ENCODE measurements around the gene ZNF593OS.

ZNF593OS gene

DNA sequence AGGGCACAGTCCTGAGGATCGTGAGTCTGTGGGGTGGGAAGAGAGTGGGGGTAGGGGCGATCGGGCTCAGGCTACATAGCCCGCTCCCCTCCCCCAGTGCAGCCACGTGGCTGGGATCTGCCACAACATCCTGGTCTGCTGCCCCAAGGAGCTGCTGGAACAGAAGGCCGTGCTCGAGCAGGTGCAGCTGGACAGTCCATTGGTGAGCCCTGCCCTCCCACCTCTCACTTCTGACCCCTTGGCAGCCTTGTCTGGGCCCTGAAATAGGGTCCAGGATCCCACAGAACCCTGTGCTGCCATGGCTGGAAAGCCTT lies 10.7 kb upstream of the ZNF593OS start:
- no peak for DNase-seq

DNA sequence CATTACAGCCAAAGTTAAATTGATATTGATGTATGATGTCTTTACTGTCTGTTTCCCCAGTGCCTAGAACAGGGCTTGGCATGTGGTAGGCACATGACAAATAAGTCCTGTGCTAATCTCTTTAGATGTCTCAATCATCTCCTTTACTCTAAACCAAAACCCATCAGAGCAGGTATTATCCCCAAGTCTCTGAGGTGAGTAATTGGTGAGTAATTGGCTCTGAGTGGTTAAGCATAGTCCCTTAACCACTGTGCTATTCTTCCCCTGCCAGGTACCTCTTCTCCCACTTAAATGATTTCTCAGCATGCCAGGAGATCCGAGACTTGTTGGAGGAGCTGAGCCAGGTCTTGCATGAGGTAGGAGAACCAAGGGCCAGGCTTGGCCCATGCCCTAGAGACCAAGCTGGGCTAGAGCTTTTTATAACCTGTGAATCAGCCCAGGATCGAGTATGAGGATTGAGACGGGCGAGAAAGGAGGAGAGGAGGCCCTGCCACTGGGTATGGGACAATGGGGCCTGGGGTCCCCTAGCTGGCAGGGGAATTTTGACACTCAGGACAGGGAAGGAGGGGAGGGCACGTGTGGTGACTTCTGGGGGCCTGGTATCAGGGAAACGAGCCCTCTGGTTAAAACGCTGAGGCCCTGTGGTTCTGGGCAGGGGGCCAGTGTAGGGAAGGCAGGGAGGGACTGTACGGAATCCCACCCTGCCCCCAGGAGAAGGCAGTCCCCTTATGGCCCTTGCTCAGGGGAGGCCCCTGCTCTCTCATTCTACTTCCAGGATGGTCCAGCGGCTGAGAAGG lies 10.2 kb upstream of the ZNF593OS start:
- DNase-seq: no peak

DNA sequence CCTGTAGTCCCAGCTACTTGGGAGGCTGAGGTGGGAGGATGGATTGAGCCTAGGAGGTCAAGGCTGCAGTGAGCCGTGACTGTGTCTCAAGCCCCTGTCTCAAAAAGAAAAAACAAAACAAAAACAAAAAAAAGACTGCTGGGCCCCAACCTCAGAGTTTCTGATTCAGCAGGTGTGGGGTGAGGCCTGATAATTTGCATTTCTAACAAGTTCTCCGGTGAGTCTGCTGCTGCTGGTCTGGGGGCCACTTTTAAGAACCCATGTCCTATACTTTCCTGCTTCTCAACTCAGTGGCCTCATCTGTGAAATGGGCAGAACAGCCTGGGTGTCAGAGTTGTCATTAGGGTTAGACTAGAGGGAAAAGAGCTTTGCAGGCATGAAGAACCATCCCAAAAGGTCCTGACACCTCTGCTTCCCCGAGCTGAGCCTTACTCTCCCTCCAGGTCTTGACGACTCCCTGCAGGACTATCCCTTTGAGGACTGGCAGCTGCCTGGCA lies 8.4 kb upstream of the ZNF593OS start:
- DNase-seq: no peak

DNA sequence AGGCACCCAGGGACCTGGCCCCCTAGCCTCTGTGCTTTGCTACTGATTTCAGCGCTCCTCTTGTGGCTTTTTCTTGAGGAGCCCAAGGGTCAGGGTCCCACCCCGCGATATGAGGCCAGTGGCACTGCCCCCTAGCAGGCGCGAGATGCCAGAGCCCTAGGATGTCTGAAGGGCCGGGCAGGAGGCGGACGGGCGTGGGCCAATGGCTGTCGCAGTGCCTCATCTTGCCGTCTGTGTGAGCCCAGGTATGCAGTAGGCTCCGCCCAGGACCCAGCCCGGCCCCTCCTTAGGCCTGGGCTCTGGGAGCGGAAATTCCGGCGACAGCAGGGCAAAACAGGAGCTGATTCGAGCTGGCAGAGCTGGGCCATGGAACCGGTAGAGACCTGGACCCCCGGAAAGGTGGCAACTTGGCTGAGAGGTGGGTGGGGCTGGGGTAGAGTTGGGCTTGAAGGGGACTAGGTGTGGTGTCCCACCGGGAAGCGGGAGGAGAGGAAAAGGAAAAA lies 5.6 kb upstream of the ZNF593OS start, which contains the start of gene CNKSR1:
Gene CNKSR1 (plus strand): TSS at position 310 of the 503 bp plus-strand sequence. CDS start 57 bp downstream, at position 367.
- no peak for DNase-seq

DNA sequence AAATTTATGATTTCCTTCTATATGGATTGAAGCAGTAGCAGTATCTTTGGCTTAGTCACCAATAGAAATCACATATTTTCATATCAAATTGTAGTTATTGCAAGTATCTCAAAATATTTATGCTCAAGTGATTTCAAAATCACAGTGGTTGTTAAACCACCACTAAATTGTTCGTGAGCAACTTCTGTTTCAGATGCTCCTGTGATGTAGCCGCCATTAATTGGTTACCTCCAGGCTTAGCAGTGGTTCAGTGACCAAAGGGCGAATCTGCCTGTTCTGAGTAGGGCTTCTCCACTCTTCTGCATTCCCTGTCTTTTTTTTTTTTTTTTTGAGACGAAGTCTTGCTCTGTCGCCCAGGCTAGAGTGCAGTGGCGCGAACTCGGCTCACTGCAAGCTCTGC lies 3.7 kb upstream of the ZNF593OS start:
- no peak for DNase-seq

DNA sequence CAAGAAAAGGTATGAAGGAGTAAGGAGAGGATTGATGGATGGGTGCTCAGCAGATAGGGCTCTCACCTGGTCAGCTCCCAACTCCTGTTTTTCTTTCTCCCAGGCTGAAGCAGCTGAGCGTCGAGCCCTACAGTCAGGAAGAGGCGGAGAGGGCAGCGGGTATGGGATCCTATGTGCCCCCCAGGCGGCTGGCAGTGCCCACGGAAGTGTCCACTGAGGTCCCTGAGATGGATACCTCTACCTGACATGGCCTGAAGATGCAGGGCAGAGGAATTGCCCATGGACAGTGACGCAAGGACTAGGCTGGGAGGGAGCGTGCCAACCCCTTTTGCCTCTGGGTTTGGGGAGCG lies 1.2 kb downstream of the ZNF593OS start:
- no peak for DNase-seq

DNA sequence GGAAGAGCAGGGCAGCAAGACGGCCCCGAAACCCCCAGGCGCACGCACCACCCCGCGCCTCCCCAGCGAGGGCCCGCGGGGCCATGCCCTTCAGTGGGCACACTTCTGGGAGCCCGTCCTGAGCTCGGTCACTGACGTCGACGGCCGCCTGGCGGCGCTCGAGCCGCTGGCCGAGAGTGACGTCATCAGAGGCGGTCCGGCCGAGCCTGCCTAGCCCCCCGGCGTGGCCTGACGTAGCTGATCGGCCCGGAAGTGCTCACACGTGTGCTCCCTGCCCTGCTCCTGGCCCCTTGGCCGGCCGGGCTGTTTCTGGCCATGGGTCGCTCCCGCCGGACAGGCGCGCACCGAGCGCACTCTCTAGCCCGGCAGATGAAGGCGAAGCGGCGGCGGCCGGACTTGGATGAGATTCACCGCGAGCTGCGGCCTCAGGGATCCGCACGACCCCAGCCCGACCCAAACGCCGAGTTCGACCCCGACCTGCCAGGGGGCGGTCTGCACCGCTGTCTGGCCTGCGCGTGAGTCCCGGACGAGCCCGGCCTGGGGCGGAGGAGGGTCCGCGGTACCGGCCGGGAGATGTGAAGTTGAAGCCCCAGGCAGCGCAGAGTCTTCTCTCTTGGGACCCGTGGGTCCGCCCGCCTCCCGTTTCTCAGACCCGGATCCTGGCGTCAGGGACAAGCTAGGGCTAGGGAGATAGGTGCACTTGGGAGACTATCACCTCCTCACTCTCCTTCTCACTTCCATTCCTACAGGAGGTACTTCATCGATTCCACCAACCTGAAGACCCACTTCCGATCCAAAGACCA lies 1.8 kb downstream of the ZNF593OS start, which contains the start of gene ZNF593:
Gene ZNF593 (plus strand): TSS at position 240 of the 803 bp plus-strand sequence. CDS start 76 bp downstream, at position 316.
- peak; percentile 82 to 86 for DNase-seq

DNA sequence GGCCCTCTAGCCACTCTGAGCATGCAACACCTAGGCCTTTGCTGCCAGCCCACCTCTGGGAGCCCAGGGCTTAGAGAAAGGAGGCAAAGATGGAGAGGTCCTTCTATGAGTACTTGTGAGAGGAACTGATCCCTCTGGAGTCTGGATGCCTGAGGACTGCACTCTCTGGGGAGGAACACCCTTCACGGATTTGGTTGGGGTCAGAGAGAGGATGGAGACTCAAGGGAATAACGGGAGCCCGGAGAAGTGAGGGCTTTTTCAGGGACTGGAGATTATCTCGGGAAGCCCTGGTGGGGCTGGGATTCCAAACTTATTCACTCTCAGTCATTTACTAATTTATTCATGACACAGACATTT lies 2.5 kb downstream of the ZNF593OS start:
- DNase-seq: no peak

DNA sequence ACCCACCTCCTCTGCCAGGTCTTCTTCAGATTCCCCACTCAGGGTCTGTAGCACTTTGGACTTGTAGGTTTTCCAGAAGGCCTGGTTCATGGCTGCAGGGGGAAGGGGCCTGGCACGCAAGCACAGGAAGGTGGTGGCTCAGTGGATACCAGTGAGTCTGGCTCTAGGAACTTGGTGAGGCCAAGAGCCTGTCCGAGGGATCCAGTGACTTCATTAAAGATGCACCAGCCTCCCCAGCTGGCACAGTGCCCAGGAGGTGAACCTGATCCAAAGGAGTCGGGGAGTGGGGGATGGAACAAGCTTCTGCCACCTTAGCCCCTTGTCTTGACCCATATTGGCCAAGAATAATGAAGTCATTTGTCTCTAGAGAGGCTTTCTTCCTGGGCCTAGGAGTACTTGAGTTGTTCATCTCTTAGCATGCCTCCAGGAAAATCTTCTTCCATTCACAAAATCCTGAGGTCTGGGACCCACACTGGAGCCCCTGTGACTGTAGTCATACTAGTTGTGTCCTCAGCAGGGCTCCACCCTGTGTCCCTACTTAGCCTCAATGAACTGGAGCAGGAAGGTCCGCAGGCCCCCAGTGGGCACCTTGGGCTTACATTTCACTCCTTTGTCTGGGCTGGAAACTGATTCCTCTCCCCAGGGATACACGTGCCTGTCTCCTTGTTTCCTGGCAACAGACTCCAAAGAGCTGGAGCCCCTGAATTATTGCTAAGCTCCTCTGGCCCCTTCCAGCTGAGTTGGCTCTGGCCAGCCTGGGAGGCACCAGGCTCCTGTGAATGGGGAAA lies 3.0 kb downstream of the ZNF593OS start, which contains the start of gene C1orf232:
Gene C1orf232 (minus strand): TSS at position 554 of the 788 bp plus-strand sequence. CDS start 464 bp downstream, at position 90.
- DNase-seq: no peak

DNA sequence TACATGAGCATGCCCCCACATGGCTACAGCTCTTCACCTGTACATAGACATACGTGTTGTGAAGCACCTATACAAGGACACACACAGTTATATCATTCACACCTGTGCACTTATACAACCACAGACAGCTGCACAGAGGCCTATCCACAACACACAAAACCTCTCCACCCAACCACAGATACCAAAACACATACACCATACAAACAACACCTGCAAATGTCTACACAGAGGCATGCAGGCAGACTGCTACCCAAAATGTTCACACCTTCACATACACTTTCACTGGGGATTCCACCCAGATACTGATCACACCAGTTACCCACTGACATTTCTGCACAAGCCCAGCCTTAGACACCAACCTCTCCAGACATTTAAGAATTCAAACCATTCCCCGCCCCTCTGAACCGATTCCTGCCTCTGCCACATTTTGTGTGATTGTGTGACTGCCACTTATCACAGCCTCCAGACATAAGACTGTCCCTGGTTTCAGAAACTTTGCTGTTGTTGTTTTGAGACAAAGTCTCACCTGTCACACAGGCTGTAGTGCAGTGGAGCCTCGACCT lies 4.8 kb downstream of the ZNF593OS start:
- DNase-seq: no peak

DNA sequence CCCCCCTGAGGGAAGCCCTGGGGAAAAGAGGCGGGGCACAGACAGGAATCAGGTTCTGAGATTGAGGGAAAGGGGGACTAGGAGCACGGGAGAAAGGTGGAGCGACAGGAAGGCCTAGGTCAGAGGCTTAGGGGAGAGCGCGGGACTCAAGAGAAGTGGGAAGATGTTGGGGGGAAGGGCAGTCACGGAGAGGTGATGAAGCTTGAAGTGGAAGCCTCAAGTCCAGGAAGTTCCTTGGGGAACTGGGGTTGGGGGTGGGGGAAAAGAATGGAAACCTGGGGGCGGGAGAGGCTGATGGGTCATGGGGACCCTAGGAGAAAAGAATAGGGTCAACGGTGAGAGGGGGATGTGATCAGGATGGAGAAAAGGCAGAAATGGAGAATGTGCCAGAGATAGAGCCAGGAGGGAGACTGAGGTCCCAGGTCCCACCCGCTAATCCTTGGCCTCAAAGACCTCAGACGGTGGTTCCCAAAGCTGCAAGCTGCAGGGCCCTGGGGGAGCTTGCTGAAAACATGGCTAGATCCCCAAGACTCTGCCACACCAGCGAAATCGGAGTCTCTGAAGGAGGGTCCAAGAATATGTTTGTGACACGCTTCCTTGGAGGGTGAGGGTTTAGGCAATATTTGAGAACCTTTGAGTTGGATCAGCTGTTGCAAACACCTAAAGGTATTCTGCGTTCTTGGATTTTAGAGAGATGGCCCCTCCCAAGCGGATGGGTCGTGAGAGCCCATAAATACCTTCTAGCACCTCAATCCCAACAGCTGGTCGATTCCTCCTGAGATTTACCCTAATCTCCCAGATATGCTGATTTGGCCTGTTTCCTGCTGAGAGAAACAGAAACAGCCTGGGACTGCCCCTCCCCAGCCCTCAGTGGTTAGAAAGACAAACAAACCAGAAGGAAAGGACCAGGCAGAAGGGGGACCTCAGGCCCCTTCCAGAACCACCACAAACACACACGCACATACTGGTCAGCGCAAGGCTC lies 6.5 kb downstream of the ZNF593OS start:
- DNase-seq: no peak

DNA sequence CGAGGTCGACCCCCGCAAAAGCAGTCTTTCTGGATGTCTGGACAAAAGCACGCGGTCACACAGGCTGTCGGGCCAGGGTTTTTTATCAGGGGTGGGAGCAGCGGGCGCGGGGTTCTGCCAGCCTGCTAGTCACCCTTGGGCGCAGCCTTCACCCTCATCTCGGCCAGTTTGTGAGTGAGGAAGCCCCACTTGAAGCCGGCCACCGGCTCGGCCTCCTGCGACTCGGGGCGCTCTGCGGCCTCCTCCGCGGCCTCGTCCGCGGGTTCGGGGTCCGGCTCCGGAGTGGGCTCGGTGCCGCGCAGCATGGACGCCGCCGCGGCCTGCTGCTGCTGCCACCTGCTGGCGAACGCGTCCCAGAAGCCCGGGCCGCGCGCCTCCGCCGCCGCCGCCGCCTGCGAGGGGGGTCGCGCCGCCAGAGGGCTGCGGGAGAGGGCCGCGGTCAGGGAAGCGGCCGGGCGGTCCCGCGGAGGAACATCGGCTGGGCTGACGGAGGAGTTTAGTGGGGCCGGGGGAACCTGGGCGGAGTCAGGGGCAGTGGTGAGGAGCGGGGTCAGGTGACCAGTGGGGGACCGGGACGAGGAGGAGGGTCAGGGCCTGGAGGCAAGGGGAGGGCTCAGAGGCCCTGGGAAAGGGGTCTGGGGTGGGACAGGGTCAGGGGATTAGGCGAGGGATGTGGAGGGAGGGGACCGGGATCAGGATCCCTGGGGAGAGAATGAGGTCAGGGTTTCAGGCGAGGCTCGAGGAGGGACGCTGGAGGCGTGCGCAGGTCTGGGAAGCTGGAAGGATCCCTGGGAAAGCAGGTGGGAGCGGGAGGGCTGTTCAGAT lies 7.4 kb downstream of the ZNF593OS start:
- peak; percentile 45 to 47 for DNase-seq

DNA sequence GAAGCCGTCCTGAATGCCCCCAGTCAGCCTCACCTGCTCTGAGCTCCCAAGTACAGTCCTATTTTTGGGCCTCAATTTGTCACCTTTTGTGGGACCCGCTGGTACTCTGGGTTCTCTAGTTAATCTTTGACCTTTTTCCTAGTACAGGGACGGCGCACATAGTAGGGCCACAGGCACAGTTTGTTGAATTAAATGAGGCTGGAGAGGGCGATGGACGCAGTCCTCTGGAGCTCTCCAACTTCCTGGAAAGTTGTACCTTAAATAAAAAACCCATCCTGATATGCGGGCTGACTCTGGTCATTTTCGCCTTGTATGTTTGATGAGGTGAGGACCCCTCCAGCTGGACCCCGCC lies 8.0 kb downstream of the ZNF593OS start:
- DNase-seq: no peak

DNA sequence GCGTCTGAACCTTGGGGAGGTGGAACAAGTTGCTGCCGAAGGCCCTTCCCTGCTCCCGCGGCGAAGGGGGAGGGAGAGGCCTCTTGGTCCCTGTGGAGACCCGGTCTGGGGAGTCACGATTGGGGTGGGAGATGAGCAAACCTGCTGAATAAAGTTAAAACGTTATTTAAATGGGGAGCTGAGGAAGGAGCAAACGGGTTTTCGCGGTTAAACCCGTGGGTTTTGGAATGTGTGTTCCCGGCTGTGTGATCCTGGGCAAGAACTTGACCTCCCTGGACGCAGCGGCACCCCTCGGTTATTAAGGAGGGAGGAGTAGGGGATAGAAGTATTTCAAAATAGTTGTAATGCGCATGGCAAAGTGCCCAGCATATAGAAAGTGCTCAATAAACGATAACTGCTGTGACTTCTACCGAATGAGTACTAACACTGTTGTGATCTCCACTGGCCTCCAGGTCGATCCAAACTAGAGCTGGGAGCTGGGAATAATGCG lies 9.4 kb downstream of the ZNF593OS start:
- DNase-seq: no peak

DNA sequence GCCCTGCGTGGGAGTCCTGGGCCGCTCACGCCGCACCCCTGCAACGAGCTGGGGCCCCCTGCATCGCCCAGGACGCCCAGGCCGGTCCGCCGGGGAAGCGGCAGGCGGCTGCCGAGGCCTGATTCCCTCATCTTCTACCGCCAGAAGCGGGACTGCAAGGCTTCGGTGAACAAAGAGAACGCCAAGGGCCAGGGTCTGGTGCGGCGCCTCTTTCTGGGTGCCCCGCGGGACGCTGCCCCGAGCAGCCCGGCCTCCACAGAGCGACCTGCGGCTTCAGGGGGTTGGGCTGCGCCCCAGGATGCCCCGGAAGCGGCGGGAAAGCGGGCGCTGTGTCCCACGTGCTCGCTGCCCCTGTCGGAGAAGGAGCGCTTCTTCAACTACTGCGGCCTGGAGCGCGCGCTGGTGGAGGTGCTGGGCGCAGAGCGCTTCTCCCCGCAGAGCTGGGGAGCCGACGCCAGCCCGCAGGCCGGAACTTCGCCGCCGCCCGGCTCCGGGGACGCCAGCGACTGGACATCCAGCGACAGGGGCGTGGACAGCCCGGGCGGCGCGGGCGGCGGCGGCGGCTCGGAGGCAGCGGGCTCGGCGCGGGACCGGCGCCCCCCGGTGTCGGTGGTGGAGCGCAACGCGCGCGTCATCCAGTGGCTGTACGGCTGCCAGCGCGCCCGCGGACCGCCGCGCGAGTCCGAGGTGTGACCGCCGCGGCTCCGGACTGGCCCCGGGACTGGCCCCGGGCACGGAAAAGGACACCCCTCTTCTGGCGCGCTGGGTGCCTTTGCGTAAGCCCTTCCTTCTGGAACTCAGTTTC lies 10.0 kb downstream of the ZNF593OS start:
- peak in 1 of 2 donors; percentile 26 for DNase-seq

DNA sequence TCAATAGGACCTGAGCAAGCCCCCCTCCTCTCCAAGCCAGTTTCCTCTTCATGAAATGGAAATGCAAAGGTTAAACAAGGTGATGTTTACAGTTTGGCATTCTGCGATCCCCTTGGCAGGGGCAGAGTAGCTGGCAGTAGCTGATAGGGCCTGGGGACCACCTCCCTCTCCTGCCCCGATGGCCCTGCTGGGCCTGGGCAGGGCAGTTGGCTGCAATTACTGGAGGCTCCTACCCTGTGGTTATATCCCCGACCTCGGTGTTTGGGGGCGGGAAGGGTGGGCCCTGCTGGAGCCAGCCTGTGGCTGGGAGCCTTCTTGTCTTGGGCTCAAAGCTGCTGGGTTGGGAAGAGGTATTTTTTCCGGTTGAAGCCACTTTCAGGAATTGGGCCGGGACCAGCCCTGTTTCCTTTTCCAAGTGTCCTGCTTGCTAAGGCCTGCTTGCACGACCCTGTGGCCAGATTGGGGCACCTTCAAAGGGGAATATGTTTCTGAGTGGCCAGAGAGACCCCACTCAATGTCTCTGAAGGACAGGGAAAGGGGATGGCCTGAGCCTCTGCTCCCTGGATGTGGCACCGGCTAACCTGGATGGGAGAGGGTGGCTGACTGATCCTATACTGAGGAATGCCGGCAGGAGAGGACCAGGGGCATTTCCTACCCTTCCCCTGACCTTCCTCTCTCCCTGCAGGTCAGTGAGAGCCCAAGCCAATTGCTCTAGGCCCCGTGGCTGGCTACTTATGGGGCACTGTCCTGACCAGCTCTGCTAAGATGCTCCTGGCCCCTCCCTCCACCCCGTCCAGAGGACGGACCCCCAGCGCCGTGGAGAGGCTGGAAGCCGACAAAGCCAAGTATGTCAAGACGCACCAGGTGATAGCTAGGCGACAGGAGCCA lies 10.9 kb downstream of the ZNF593OS start:
- no peak for DNase-seq

DNA sequence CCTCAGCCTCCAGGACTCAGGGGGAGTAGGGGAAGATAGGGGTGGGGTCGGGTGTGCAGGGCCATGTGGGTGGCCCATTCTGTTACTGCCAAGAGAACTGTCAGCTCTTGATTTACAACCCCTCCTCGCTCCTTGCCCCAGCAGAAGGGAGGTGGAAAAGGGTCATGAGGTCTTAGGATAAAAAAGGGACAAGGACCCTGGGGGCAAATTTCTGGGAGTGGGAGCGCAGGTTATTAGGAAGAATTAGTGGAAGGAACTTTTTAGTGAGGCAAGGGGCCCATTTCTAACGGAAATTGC lies 11.9 kb downstream of the ZNF593OS start:
- no peak for DNase-seq

DNA sequence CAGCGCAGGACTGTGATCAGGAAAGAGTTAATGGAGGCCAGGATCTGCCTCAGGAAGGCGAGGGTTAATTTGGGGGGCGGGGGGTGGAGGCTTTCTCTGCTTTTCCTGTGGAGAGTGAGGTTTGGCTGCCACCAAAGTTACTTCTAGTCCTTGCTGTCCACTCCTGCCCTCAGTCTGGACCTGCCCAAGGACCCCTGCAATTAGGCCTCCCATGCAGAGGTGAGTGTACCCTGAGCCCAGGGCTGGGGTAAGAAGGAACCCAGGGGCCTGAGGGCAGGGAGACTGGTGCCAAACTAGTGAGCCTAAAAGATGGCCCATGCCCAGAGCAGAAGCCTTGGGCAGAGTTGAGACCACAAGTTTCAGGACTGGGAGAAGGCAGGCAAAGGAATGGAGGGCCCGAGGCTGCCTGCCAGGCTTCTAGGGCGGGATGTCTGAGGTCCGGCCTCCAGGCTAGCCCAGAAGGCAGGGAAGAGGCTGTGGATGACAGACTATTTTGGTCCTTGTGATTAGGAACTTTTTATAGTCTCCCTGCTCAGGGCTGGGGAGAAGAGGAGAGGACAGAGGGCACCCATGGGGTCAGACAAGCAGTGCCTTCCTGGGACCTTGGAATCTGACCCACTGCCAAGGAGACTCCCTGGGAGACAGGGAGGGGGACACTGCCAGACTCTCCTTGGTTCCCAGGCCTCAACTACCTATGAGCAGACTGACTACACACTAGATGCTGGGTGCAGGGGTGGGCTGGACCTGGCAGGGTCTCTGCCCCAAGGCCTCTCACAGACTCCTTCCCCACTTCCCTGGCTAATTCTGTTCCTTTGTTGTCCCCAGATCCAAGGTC lies 12.5 kb downstream of the ZNF593OS start, which contains the start of gene FAM110D:
Gene FAM110D (plus strand): TSS at position 172 of the 835 bp plus-strand sequence. CDS start 2,213 bp downstream, outside the sequence.
- no peak for DNase-seq

Measured in activated CD4-positive, alpha-beta T cell treated with anti-CD3 and anti-CD28 coated beads for 4 hours (primary cell).